Breast epithelium (tissue), 3 donors: ENCODE results near the gene FLAD1.

Experiments used
- POLR2AphosphoS5 ChIP-seq, 3 donors: sonication (generic); formaldehyde crosslinking; IDR thresholded peaks; one replicate each; pipeline ENCODE4 v1.6.1; 2017; ENCODE audit warnings: antibody characterized with exemption in 3 of 3
- TF ChIP-seq, protein P1 (sequence below), 3 donors: fragments of 450-650 bp; IDR thresholded peaks; one replicate each; pipeline ENCODE4 v1.5.1; 2016 to 2017; ENCODE audit warnings: antibody characterized with exemption in 3 of 3, mild to moderate bottlenecking in 3 of 3, moderate library complexity in 3 of 3

GRCh38 chr1:155037043-155037442, 53.9 kb downstream of the FLAD1 start:
- TF ChIP-seq, protein P1, sequence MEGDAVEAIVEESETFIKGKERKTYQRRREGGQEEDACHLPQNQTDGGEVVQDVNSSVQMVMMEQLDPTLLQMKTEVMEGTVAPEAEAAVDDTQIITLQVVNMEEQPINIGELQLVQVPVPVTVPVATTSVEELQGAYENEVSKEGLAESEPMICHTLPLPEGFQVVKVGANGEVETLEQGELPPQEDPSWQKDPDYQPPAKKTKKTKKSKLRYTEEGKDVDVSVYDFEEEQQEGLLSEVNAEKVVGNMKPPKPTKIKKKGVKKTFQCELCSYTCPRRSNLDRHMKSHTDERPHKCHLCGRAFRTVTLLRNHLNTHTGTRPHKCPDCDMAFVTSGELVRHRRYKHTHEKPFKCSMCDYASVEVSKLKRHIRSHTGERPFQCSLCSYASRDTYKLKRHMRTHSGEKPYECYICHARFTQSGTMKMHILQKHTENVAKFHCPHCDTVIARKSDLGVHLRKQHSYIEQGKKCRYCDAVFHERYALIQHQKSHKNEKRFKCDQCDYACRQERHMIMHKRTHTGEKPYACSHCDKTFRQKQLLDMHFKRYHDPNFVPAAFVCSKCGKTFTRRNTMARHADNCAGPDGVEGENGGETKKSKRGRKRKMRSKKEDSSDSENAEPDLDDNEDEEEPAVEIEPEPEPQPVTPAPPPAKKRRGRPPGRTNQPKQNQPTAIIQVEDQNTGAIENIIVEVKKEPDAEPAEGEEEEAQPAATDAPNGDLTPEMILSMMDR (IDR thresholded peaks at IDR 0.05) = no peak
- no peak for TF ChIP-seq POLR2AphosphoS5 (IDR thresholded peaks at IDR 0.05)
